MM.1S (cell line): ENCODE results near the gene YPEL3.

ENCODE experiments used
- CTCF ChIP-seq: fragments of 300-600 bp; sonication (generic); IDR thresholded peaks from 2 replicates; pipeline ENCODE4 v1.5.1; 2016; ENCODE audit warnings: antibody characterized with exemption, low read length, mixed read lengths
- EZH2 ChIP-seq: fragments of 300-600 bp; sonication (generic); optimal IDR thresholded peaks from 2 replicates; pipeline ENCODE3; 2017; ENCODE audit warnings: low read depth, mild to moderate bottlenecking, antibody characterized with exemption, low read length, mixed read lengths

- TF ChIP-seq CTCF (no peak), EZH2 (no peak)
These were observed 35.0 kb downstream of the YPEL3 start for GRCh38 chr16:30060836-30061554.
